Measurements from ENCODE around the gene CLIC3.

DNA sequence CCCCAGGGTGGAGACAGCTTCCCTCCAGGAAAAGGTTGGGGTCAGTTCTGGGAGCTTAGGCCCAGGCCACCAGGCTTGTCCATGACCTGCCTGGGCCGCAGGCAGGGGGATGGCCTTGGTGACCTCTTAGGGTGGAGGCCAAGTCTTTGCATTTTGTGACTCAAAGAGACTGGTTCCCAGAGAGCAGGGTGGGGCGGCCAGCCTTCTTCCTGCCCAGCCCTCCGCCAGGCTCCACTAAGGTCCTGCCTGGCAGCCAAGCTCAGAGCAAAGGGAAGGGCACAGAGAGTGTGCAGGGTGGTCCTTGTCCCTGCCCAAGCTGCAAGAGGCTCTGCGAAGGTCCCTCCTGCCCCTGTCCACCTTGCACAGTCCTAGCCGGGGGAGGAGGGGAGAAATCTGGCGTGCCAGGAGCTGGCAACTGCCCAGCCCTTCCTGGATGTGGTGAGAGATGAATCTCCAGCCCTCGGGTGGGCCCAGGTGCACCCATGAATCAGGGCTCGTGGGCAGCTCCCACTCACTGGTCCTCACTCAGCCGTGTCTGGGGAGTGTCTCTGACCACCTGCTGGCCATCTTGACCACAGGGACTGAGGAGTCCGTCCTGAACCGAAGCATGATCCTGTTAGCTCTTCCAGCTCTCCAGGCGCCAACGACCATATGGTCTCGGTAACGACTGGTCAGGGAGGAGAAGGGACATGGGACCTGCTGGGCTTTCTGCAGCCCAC lies 21.4 kb downstream of the CLIC3 start:
- no peak for TF ChIP-seq EZH2 (IDR thresholded peaks at IDR 0.05; ENCODE audit: insufficient read depth, low read length)
- TF ChIP-seq, protein P1, sequence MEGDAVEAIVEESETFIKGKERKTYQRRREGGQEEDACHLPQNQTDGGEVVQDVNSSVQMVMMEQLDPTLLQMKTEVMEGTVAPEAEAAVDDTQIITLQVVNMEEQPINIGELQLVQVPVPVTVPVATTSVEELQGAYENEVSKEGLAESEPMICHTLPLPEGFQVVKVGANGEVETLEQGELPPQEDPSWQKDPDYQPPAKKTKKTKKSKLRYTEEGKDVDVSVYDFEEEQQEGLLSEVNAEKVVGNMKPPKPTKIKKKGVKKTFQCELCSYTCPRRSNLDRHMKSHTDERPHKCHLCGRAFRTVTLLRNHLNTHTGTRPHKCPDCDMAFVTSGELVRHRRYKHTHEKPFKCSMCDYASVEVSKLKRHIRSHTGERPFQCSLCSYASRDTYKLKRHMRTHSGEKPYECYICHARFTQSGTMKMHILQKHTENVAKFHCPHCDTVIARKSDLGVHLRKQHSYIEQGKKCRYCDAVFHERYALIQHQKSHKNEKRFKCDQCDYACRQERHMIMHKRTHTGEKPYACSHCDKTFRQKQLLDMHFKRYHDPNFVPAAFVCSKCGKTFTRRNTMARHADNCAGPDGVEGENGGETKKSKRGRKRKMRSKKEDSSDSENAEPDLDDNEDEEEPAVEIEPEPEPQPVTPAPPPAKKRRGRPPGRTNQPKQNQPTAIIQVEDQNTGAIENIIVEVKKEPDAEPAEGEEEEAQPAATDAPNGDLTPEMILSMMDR (IDR thresholded peaks at IDR 0.05; ENCODE audit: insufficient read depth, low read depth, low read length): no peak
